ENCODE data around the gene LZTS2.

LZTS2 gene

DNA sequence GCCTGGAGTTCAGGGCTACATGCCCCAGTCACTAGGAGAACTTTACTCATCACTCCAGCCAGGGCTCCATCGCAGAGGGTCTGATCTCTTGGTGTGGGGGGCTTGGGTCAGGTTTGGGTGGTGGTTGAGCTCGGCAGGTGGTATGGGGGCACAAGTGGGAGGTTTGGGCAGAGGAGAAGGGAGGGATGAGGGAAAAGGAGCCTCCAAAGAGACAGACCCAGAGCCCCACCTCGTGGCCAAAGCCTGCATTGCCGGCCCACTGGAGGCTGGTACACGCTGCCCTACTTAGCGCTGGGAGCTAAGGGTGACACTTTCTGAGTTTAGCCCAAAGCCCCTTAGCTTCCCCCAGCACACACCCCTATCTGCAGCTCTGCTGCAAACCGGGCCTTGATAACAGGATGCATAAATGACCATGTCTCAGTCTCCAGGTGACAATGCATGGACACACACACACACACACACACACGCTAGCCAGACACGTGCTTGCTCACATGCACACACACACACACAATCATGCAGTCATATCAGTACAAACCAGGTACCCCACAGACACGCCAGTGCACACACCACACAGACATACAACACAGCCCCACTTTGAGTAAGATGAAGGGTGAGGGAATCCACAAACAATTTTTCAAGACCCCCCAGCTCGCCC, 14.7 kb downstream of the LZTS2 start:
- DNase-seq (ENCODE audit: low read depth): peak; percentile 63

- no peak for DNase-seq (ENCODE audit: low read depth)
These were observed 15.5 kb downstream of the LZTS2 start for GRCh38 chr10:101014966-101015581.

DNA sequence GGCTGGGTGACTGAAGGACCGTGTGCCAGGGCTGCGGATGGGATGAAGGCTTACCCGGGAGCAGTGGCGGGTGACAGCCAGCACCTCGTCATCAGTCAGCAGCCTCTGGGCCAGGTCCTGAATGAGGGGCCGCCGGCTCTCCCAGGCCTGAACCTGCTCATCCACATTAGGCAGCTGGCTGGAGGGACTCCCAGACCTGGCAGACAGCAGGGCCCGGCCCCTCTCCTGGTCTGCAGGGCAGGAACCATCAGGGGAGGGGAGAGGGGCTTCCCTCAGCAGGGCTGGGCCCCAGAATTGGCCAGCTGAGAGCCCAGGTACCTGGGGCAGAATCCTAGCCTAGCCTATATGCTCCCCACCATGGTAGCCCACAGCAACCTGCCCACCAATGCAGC, 16.0 kb downstream of the LZTS2 start:
- no peak for DNase-seq (ENCODE audit: low read depth)

DNA sequence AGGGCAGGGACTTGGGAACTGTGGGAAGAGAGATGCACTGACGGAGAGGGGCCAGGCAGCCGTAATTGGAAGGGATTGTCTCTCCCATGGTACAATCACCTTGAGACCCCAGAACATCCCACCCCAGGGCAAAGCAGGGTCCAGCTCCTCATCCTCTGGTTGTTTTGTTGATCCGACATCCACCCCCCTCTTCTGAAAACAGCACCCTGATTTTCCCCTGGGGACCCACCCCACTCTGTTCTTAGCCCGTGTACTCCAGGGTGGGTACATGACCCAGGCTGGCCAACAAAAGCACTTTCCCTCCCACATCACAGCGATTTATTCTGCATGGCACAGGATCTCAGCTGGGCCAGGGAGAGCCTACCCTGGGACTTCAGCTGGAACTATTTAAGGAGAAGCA, 17.2 kb downstream of the LZTS2 start:
- DNase-seq (ENCODE audit: low read depth): no peak

- no peak for DNase-seq (ENCODE audit: low read depth)
These were observed 18.6 kb downstream of the LZTS2 start for GRCh38 chr10:101018118-101018599.

GRCh38 chr10:101018600-101019439, 19.2 kb downstream of the LZTS2 start:
- DNase-seq (ENCODE audit: low read depth): peak; percentile 69

- no peak for DNase-seq (ENCODE audit: low read depth)
These were observed 19.8 kb downstream of the LZTS2 start for GRCh38 chr10:101019440-101019703.

- DNase-seq (ENCODE audit: low read depth): no peak
These were observed 20.9 kb downstream of the LZTS2 start for GRCh38 chr10:101020427-101021075.

DNA sequence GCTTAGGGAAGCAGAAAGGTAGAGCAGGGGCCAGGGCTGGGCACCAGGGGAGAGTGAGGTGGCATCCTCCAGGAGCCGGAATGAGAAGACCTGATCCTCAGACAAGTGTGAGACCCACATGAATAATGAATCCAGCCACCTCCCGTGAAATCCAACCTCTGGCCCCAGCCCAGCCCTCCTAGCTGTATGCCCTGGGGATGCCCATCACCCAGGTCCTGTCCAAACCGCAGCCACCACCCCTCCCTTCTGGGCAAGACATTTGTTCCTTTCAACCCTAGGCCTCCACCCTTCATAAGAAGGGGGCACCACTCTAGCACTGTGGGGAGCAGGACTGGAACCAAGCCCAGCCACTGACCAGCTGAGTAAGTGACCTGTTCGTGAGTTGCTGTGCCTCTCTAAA, 21.6 kb downstream of the LZTS2 start:
- no peak for DNase-seq (ENCODE audit: low read depth)

GRCh38 chr10:101021692-101022251, 22.2 kb downstream of the LZTS2 start:
- no peak for DNase-seq (ENCODE audit: low read depth)

DNA sequence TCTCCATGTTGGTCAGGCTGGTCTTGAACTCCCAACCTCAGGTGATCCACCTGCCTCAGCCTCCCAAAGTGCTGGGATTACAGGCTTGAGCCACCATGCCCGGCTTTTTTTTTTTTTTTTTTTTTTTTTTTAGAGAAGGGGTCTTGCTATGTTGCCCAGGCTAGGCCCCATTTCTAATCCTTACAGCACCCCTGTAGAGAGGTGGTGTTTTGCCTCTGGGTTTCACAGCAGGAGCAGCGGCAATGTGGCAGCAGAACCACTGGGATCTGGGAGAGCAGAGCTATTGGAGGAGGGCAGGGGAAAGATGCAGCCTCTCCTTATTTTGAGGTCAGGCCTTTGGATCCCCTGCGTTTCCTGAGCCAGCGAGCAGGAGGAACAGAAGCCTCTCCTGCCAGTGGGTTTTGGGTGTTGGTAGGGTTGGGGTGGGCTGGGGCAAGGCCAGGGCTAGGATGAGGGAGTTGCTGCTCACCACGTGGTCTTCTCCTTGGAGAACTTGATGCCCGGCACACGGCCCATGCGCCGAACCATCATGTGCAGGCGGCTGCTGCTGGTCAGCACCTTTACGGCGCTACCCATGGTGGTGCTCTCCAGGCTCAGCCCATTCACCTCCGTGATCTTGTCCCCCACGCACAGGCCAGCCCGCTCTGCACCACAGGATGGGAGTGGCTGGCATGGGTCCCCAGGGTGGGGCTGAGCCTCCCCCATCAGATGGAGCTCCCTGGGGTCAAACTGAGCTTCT, 23.5 kb downstream of the LZTS2 start:
- DNase-seq (ENCODE audit: low read depth): no peak

- no peak for DNase-seq (ENCODE audit: low read depth)
These were observed 27.6 kb downstream of the LZTS2 start for GRCh38 chr10:101027106-101027720.

DNA sequence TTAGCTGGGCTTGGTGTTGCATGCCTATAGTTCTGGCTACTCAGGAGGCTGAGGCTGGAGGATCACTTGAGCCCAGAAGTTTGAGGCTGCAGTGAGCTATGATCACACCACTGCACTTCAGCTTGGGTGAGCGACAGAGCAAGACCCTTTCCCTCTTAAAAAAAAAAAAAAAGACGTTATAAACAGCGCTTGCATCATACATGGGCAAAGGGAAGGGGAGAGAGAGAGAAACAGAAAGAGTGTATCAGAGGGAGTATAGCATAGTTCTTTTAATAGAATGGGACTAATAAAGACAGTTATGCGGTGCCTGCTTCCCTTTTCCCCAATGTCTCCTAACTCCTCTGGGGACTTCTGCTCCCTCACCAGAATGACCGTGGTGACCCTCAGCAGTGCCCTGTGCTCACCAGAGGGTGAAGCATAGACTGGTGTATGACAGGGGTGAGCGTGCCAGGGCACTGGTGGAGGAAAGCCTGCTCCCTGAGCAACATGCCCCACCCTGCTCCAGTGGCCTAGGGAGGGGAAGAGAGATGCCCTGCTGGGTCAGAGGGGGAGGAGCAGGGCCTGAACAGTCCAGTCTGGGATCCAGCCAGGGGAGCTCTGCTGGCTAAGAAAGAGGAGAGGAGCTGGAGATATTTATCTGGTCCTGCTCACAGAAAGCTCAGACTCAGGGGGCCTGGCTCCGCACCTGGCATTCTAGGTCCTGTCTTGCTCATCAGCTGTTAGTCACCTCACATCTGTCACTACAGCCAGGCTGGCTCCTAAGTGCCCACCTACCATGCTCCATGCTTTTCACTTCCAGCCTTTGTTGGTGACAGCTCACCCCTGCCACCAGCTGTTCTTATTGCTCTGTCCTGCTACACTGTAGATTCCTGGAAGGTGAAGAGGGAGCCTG, 29.1 kb downstream of the LZTS2 start:
- no peak for DNase-seq (ENCODE audit: low read depth)

DNA sequence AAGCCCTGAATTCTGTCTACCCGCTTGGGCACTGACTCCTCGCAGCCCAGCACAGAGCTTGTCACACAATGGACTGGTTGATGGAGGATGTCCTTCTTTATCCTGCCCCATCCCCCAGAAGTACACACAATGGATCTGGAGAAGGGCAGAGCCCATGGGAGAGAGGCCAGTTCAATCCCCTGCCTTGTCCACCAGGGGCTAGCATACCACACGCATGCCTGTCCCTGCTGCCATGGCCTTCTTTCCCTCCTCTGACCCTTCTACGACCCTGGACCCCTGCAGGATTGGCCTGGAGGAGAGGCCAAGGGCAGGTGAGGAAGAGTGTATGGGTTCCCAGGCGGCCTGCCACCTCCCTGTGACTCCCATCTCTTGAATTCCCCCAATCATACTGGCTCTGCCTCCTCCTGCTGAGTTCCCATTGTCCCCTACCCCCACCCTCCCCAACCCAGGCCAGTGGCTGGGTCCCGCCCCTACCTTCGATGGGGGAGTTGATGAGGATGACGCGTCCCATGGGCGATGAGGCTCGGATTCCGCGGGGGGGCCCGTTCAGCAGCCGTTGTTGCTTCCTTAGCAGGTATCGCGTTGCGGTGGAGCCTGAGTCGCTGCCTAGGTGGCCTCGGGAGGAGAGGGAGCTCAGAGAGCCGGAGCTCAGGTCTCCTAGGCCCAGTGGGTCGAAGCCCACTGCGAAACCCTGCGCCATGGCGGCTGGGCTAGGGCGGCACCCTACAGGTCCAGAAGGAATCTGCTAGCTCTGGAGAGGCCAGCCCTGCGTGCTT, 30.1 kb downstream of the LZTS2 start:
- DNase-seq (ENCODE audit: low read depth): no peak

GRCh38 chr10:101030496-101031127, 31.0 kb downstream of the LZTS2 start:
- DNase-seq (ENCODE audit: low read depth): no peak

DNA sequence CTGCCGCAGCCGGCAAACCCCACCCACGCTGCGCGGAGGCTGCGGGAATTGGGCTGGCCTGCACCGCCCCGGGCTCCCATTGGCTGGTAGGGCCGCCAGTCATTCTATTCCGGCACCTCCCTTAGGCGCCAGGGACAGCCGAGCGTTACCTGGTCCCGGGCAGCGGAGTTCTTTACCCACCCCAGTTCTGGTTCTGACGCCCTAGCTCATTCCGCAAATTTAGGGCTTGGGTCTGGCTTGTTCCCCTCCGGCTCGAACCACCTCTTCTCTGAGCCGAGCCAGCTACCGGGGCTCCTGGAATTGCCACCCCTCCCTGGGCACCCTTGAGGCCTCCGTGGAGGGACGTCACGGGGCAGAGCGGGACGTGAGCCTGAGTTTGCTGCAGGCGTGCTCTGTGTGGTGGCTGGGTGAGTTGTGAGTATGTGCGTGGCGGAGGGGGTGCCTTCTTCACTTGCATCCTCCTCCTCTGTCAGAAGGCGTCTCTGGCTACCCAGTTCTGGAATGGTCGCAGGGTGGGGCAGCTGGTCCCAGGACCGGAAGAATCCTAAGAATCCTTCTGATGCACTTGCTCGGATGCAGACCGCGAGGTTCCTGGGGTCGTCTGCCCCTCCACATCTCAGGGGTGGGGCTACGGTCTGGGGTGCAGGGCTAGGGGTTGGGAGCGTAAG, 31.7 kb downstream of the LZTS2 start, which contains the start of the genes PDZD7 and SFXN3:
PDZD7 (minus strand) TSS at position 2 of the 668 bp plus-strand sequence. CDS start 910 bp downstream, outside the sequence.
SFXN3 (plus strand) TSS at position 107 of the 668 bp plus-strand sequence. CDS start 3,461 bp downstream, outside the sequence.
- DNase-seq (ENCODE audit: low read depth): peak; percentile 91

- peak; percentile 60 for DNase-seq (ENCODE audit: low read depth)
These were observed 32.4 kb downstream of the LZTS2 start for GRCh38 chr10:101031796-101032636.
